Ishikawa (cell line): Measurements from ENCODE around the gene YJEFN3.

ENCODE experiments used
- EGR1 ChIP-seq: IDR thresholded peaks from 2 replicates; pipeline ENCODE4 v1.6.1; 2012
- EP300 ChIP-seq: IDR thresholded peaks from 2 replicates; pipeline ENCODE4 v1.6.1; 2012; ENCODE audit warnings: borderline replicate concordance
- MAX ChIP-seq: IDR thresholded peaks from 2 replicates; pipeline ENCODE4 v1.6.1; 2012
- NFIC ChIP-seq: IDR thresholded peaks from 2 replicates; pipeline ENCODE4 v1.6.1; 2012
- RAD21 ChIP-seq: IDR thresholded peaks from 2 replicates; pipeline ENCODE4 v1.6.1; 2012; ENCODE audit warnings: low read depth
- REST ChIP-seq: IDR thresholded peaks from 2 replicates; pipeline ENCODE4 v1.6.1; 2012; ENCODE audit warnings: low read depth, mild to moderate bottlenecking
- TAF1 ChIP-seq: IDR thresholded peaks from 2 replicates; pipeline ENCODE4 v1.6.1; 2012; ENCODE audit warnings: low read depth, mild to moderate bottlenecking
- TCF12 ChIP-seq: IDR thresholded peaks from 2 replicates; pipeline ENCODE4 v1.6.1; 2012; ENCODE audit warnings: low read depth
- TEAD4 ChIP-seq: IDR thresholded peaks from 2 replicates; pipeline ENCODE4 v1.6.1; 2012
- USF1 ChIP-seq: IDR thresholded peaks from 2 replicates; pipeline ENCODE4 v1.6.1; 2012
- YY1 ChIP-seq: IDR thresholded peaks from 2 replicates; pipeline ENCODE4 v1.6.1; 2012; ENCODE audit warnings: low read depth
- ZBTB7A ChIP-seq: IDR thresholded peaks from 2 replicates; pipeline ENCODE4 v1.6.1; 2012; ENCODE audit warnings: low read depth

- TF ChIP-seq USF1, result no peak
- no peak for TF ChIP-seq TAF1
- no peak for TF ChIP-seq EP300
- no peak for TF ChIP-seq MAX
- no peak for TF ChIP-seq YY1
- TF ChIP-seq RAD21, result no peak
- no peak for TF ChIP-seq EGR1
- no peak for TF ChIP-seq REST
- no peak for TF ChIP-seq ZBTB7A
- TF ChIP-seq TCF12, result no peak
- TF ChIP-seq NFIC, result no peak
- TF ChIP-seq TEAD4, result no peak
Measured at GRCh38 chr19:19486343-19487076, 42.2 kb upstream of the YJEFN3 start.
